Lower leg skin (tissue), 4 donors: ENCODE data around the gene CPAMD8. TPM values are rescaled to one million over a fixed set of nuclear protein-coding genes. Genes with fewer than 3 reads are reported as not detected.

Source experiments
- DNase-seq, 2 donors: peaks; one replicate each; pipeline ENCODE4 v3.0.0-alpha.2; 2019; ENCODE audit warnings: low spot score in 2 of 2
- H3K4me3 ChIP-seq: fragments of 200-600 bp; sonication (generic); 2 replicates; pipeline ENCODE4 v1.5.1; 2017; ENCODE audit warnings: mild to moderate bottlenecking, low read depth; ENCODE audit not compliant: poor library complexity, severe bottlenecking
- CTCF ChIP-seq, 3 donors: fragments of 450-650 bp; IDR thresholded peaks; one replicate each; pipeline ENCODE4 v1.5.1; 2016; ENCODE audit warnings: antibody characterized with exemption in 3 of 3, mild to moderate bottlenecking in 3 of 3, moderate library complexity in 2 of 3
- POLR2A ChIP-seq, 2 donors: fragments of 450-650 bp; IDR thresholded peaks; one replicate each; pipeline ENCODE4 v1.6.1; 2016 to 2017; ENCODE audit warnings: antibody characterized with exemption in 2 of 2, mild to moderate bottlenecking in 1 of 2, moderate library complexity in 1 of 2
- WGBS, 2 donors: methylation state at CpG; one replicate each; pipeline ENCODE4 v1.1.5; 2018; 5-methylcytosine and 5-hydroxymethylcytosine counted together
- intact Hi-C: fragments of 100-400 bp; cut with DNase I; formaldehyde crosslinking; loops from one replicate; pipeline ENCODE4 v1.15.0; 2023; ENCODE audit warnings: low total_unique reads
- total RNA-seq, 4 donors: library from RNA; depleted of rRNA; stranded (reverse); fragments of >200 nt; gene quantifications; one replicate each; pipeline ENCODE4 v1.1.0, GENCODE V29; 2016

The CPAMD8 gene
- total RNA-seq, 4 donors from 2014 or later, result 8.1 to 14.0 (median 13.0) TPM

DNA sequence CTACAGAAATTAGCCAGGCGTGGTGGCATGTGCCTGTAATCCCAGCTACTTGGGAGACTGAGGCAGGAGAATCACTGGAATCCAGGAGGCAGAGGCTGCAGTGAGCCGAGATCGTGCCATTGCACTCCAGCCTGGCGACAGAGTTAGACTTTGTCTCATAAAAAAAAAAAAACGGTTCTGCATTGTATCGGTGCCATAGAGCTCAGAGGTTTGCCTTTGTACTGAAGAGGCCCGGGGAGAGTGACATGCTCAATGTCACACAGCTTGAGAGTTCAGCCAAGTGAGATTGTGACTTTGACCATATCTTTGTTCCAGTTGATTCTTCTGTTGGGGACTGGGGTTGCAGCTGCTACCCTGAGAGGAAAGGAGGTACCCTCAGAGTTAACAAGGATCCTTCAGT, 44.3 kb upstream of the CPAMD8 start:
- WGBS, 2 donors, result 84 to 93% methylated on average over 7 of the region's 7 CpGs
- TF ChIP-seq POLR2A (IDR thresholded peaks at IDR 0.05) (no peak), CTCF (IDR thresholded peaks at IDR 0.05) (no peak)
- DNase-seq, result no peak
- intact Hi-C loops, result no loop called here
- H3K4me3 ChIP-seq, result no peak overlapping the region

GRCh38 chr19:17070421-17070820, 43.8 kb upstream of the CPAMD8 start:
- TF ChIP-seq POLR2A (IDR thresholded peaks at IDR 0.05) (no peak), CTCF (IDR thresholded peaks at IDR 0.05) (no peak)
- intact Hi-C loops, result no loop called here
- DNase-seq, result no peak
- no peak overlapping the region for H3K4me3 ChIP-seq
- 89 to 93% methylated on average over 12 of the region's 12 CpGs for WGBS, 2 donors

GRCh38 chr19:17069193-17069592, 42.6 kb upstream of the CPAMD8 start:
- TF ChIP-seq CTCF (IDR thresholded peaks at IDR 0.05) (no peak), POLR2A (IDR thresholded peaks at IDR 0.05) (no peak)
- WGBS, 2 donors, result 82 to 89% methylated on average over 9 of the region's 9 CpGs
- no peak for DNase-seq
- intact Hi-C loops, result no loop called here
- H3K4me3 ChIP-seq, result no peak overlapping the region

- no peak for DNase-seq
- H3K4me3 ChIP-seq, result no peak overlapping the region
- 81 to 86% methylated on average over 2 of the region's 2 CpGs for WGBS, 2 donors
- intact Hi-C loops, result no loop called here
- TF ChIP-seq POLR2A (IDR thresholded peaks at IDR 0.05) (no peak), CTCF (IDR thresholded peaks at IDR 0.05) (no peak)
Observed at GRCh38 chr19:17063428-17063827, 36.8 kb upstream of the CPAMD8 start.

DNA sequence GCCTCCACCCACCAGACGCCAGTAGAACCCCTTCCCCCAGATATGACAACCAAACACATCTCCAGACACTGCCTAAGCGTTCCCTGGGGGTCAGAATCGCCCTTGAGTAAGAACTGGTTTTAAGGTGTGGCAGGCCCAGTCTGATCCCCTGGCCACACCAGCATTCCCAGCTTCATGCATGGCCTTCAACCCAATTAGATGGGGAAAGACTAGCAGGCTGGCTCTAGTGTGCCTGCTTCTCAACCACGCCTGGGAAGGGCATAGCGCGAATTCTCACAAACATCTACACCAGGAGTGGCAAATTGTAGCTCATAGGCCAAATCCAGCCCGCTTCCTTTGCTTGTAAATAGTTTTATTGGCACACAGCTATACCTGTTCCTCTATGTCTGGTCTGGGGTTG, 35.1 kb upstream of the CPAMD8 start:
- intact Hi-C loops, result no loop called here
- DNase-seq, result no peak
- WGBS, 2 donors, result 91 to 93% methylated on average over 7 of the region's 7 CpGs
- TF ChIP-seq POLR2A (IDR thresholded peaks at IDR 0.05) (no peak), CTCF (IDR thresholded peaks at IDR 0.05) (no peak)
- no peak overlapping the region for H3K4me3 ChIP-seq

- H3K4me3 ChIP-seq, result no peak overlapping the region
- no peak for TF ChIP-seq POLR2A (IDR thresholded peaks at IDR 0.05)
- TF ChIP-seq CTCF (IDR thresholded peaks at IDR 0.05), result no peak
- no peak for DNase-seq
- intact Hi-C loops, result no loop called here
- WGBS, 2 donors, result 91 to 96% methylated on average over 3 of the region's 3 CpGs
Observed at GRCh38 chr19:17061205-17061604, 34.6 kb upstream of the CPAMD8 start.
